Measurements from ENCODE around the gene FNIP2.

DNA sequence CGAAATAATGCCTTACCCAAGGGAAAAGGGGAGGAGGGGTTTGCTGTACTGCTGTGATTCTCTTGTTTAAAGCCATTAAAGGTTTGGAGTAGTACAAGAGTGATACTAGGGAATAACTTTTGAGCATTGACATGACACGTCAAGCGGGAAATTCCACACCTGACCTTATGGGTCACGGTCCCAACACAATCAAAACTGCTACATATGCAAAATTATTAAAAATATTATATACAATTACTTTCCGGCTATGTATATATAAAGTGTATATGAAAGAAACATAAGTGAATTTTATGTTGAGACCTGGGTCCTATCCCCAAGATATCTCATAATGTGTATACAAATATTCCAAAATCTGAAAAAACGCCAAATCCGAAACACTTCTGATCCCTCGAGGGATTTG is 21.0 kb downstream of the FNIP2 start:
- TF ChIP-seq, protein P1, sequence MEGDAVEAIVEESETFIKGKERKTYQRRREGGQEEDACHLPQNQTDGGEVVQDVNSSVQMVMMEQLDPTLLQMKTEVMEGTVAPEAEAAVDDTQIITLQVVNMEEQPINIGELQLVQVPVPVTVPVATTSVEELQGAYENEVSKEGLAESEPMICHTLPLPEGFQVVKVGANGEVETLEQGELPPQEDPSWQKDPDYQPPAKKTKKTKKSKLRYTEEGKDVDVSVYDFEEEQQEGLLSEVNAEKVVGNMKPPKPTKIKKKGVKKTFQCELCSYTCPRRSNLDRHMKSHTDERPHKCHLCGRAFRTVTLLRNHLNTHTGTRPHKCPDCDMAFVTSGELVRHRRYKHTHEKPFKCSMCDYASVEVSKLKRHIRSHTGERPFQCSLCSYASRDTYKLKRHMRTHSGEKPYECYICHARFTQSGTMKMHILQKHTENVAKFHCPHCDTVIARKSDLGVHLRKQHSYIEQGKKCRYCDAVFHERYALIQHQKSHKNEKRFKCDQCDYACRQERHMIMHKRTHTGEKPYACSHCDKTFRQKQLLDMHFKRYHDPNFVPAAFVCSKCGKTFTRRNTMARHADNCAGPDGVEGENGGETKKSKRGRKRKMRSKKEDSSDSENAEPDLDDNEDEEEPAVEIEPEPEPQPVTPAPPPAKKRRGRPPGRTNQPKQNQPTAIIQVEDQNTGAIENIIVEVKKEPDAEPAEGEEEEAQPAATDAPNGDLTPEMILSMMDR (IDR thresholded peaks at IDR 0.05 in 2 of 3, conservative IDR thresholded peaks at IDR 0.05 in 1 of 3; ENCODE audit: insufficient read depth in 2 of 3, low read depth in 1 of 3, low read length in 3 of 3), result no peak
- TF ChIP-seq POLR2AphosphoS5 (IDR thresholded peaks at IDR 0.05; ENCODE audit: control insufficient read depth, insufficient read depth, low read depth, low read length) (no peak), POLR2A (conservative IDR thresholded peaks at IDR 0.05) (no peak), EZH2 (IDR thresholded peaks at IDR 0.05; ENCODE audit: borderline replicate concordance, low read depth, low read length) (no peak), ESRRA (IDR thresholded peaks at IDR 0.05; ENCODE audit: borderline replicate concordance, low read depth) (no peak), RNF2 (IDR thresholded peaks at IDR 0.05) (no peak), CHD4 (IDR thresholded peaks at IDR 0.05; ENCODE audit: insufficient read depth, insufficient replicate concordance, low read depth, low read length, poor library complexity, severe bottlenecking) (no peak), RBM17 (IDR thresholded peaks at IDR 0.05; ENCODE audit: borderline replicate concordance, low read depth, low read length) (no peak), MYC (IDR thresholded peaks at IDR 0.05; ENCODE audit: low read depth, low read length) (no peak), MYC (CRISPR knock-in tag; IDR thresholded peaks at IDR 0.05; ENCODE audit: borderline replicate concordance, low read depth) (no peak), CREM (IDR thresholded peaks at IDR 0.05; ENCODE audit: low read depth) (no peak)

Measured in K562 (cell line).